Prostate gland (tissue), 2 donors: Measurements from ENCODE around the gene SOBP.

Source experiments
- POLR2A ChIP-seq: fragments of 450-650 bp; IDR thresholded peaks from one replicate; pipeline ENCODE4 v1.6.1; 2016; ENCODE audit warnings: antibody characterized with exemption, mild to moderate bottlenecking
- TF ChIP-seq, protein P1 (sequence below), 4 experiments: fragments of 200-600 bp in 2 of 4; fragments of 450-650 bp in 2 of 4; sonication (generic) in 2 of 4; IDR thresholded peaks; 1 replicate in 3 of 4; 2 replicates in 1 of 4; pipeline ENCODE4 v1.5.1; 2016 to 2019; ENCODE audit warnings: antibody characterized with exemption in 4 of 4, mild to moderate bottlenecking in 2 of 4, moderate library complexity in 2 of 4

GRCh38 chr6:107661291-107661690 lies 171.4 kb downstream of the SOBP start:
- no peak for TF ChIP-seq POLR2A
- TF ChIP-seq, protein P1, sequence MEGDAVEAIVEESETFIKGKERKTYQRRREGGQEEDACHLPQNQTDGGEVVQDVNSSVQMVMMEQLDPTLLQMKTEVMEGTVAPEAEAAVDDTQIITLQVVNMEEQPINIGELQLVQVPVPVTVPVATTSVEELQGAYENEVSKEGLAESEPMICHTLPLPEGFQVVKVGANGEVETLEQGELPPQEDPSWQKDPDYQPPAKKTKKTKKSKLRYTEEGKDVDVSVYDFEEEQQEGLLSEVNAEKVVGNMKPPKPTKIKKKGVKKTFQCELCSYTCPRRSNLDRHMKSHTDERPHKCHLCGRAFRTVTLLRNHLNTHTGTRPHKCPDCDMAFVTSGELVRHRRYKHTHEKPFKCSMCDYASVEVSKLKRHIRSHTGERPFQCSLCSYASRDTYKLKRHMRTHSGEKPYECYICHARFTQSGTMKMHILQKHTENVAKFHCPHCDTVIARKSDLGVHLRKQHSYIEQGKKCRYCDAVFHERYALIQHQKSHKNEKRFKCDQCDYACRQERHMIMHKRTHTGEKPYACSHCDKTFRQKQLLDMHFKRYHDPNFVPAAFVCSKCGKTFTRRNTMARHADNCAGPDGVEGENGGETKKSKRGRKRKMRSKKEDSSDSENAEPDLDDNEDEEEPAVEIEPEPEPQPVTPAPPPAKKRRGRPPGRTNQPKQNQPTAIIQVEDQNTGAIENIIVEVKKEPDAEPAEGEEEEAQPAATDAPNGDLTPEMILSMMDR (IDR thresholded peaks at IDR 0.05): no peak
